ENCODE results near the gene TRIM8.

The TRIM8 gene

DNA sequence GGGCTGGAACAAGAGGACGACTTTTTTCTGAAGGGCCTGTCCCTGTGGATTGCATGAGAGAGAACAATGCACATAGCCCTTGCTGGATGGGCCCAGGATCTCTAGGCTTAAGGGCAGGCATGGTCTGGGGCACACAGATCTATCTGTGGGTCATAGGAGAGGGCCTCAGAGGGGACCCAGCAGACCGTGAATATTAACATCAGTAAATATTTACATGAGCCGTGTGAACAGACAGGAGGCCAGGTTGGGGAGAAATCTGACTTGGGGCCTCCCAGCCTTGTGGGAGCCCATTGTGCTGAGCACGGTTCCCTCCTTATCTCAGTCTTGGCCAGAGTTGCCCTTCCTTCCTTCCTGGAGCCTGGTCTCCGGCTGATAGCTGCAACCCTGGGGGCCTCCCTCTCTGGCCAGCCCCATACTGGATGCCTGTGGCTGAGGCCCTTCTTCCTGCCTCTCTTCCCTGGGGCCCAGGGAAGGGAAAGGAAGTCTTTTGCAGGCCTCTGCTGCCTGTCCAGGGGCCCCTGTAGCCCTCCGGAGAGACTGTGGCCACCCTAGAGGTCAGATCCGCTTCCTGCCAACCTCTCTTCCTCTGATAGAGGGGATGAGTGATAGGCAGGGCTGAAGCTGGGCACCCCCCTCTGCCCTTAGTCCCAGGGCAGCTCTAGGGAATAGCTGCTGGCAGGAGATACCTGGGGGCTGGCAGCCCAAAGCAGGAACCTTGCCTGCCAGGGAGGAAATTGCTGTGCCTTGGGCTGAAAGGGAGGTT is 44.5 kb upstream of the TRIM8 start:
- DNase-seq (ENCODE audit: low read depth in 1 of 2, low spot score in 1 of 2) = peak; percentile 49 to 61
- TF ChIP-seq GABPA (IDR thresholded peaks at IDR 0.05; ENCODE audit: low read depth) (no peak), SPI1 (IDR thresholded peaks at IDR 0.05; ENCODE audit: borderline replicate concordance, low read depth) (no peak), POLR2AphosphoS5 (IDR thresholded peaks at IDR 0.05; ENCODE audit: low read depth) (no peak)
- TF ChIP-seq, protein P1, sequence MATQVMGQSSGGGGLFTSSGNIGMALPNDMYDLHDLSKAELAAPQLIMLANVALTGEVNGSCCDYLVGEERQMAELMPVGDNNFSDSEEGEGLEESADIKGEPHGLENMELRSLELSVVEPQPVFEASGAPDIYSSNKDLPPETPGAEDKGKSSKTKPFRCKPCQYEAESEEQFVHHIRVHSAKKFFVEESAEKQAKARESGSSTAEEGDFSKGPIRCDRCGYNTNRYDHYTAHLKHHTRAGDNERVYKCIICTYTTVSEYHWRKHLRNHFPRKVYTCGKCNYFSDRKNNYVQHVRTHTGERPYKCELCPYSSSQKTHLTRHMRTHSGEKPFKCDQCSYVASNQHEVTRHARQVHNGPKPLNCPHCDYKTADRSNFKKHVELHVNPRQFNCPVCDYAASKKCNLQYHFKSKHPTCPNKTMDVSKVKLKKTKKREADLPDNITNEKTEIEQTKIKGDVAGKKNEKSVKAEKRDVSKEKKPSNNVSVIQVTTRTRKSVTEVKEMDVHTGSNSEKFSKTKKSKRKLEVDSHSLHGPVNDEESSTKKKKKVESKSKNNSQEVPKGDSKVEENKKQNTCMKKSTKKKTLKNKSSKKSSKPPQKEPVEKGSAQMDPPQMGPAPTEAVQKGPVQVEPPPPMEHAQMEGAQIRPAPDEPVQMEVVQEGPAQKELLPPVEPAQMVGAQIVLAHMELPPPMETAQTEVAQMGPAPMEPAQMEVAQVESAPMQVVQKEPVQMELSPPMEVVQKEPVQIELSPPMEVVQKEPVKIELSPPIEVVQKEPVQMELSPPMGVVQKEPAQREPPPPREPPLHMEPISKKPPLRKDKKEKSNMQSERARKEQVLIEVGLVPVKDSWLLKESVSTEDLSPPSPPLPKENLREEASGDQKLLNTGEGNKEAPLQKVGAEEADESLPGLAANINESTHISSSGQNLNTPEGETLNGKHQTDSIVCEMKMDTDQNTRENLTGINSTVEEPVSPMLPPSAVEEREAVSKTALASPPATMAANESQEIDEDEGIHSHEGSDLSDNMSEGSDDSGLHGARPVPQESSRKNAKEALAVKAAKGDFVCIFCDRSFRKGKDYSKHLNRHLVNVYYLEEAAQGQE (IDR thresholded peaks at IDR 0.05; ENCODE audit: insufficient replicate concordance, low read depth) = no peak
- TF ChIP-seq, protein P2, sequence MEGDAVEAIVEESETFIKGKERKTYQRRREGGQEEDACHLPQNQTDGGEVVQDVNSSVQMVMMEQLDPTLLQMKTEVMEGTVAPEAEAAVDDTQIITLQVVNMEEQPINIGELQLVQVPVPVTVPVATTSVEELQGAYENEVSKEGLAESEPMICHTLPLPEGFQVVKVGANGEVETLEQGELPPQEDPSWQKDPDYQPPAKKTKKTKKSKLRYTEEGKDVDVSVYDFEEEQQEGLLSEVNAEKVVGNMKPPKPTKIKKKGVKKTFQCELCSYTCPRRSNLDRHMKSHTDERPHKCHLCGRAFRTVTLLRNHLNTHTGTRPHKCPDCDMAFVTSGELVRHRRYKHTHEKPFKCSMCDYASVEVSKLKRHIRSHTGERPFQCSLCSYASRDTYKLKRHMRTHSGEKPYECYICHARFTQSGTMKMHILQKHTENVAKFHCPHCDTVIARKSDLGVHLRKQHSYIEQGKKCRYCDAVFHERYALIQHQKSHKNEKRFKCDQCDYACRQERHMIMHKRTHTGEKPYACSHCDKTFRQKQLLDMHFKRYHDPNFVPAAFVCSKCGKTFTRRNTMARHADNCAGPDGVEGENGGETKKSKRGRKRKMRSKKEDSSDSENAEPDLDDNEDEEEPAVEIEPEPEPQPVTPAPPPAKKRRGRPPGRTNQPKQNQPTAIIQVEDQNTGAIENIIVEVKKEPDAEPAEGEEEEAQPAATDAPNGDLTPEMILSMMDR (IDR thresholded peaks at IDR 0.05; ENCODE audit: insufficient read depth, low read length) = no peak
- Histone ChIP-seq H3K27ac (replicated peaks) (peak overlapping the region; percentile 63), H3K27me3 (ENCODE audit: insufficient read depth, poor library complexity, severe bottlenecking) (no peaks in the 10 kb centered on the region), H3K4me3 (replicated peaks; ENCODE audit: insufficient read depth, low read length) (no peak overlapping the region)

DNA sequence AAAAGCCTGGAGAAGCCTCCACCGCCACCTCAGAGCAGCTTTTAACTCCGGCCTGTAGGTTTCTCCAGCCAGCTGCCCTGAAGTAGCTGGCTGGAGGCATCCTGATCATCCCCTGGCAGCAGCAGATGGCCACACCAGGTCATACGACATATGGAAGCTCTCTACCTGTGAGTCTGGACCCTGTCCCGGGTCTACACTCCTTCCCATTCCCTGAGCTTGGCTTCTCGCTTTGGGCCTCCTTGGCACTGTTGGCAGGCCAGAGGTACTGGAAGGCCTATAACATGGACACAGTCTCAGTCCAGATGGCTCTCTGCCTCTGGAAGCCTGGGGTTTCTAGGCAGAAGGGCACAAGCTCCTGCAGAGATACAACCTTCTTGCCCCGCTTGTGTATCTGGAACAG is 43.5 kb upstream of the TRIM8 start:
- no peak for TF ChIP-seq POLR2AphosphoS5 (IDR thresholded peaks at IDR 0.05; ENCODE audit: low read depth)
- TF ChIP-seq, protein P2 (IDR thresholded peaks at IDR 0.05; ENCODE audit: insufficient read depth, low read length) = no peak
- TF ChIP-seq, protein P1 (IDR thresholded peaks at IDR 0.05; ENCODE audit: insufficient replicate concordance, low read depth) = no peak
- TF ChIP-seq SPI1 (IDR thresholded peaks at IDR 0.05; ENCODE audit: borderline replicate concordance, low read depth) = no peak
- TF ChIP-seq GABPA (IDR thresholded peaks at IDR 0.05; ENCODE audit: low read depth) = no peak
- H3K4me3 ChIP-seq (replicated peaks; ENCODE audit: insufficient read depth, low read length) = no peak overlapping the region
- no peak for DNase-seq (ENCODE audit: low read depth in 1 of 2, low spot score in 1 of 2)

DNA sequence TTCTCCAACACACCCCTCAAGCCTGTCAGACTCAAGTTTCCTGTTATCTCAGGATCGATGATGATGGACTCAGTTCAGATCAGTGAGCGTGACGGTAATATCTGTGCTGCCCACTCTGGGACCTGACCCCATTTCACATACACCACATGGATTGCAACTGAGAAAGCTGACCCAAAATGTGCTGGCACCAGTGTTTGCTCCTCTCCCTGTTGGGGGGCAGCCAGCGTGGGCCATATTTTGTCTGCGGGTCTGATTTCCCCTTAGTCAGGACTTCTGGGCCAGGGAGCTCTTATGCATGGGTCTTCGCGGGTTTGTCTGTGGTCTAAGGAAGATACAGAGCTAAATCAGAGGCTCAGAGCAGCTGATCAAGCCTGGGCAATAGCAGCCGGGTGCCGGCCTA is 42.6 kb upstream of the TRIM8 start:
- Histone ChIP-seq H3K27ac (replicated peaks) (no peak overlapping the region), H3K27me3 (ENCODE audit: insufficient read depth, poor library complexity, severe bottlenecking) (no peaks in the 10 kb centered on the region), H3K4me3 (replicated peaks; ENCODE audit: insufficient read depth, low read length) (no peak overlapping the region)
- DNase-seq (ENCODE audit: low read depth in 1 of 2, low spot score in 1 of 2) = no peak
- TF ChIP-seq SPI1 (IDR thresholded peaks at IDR 0.05; ENCODE audit: borderline replicate concordance, low read depth) (no peak), POLR2AphosphoS5 (IDR thresholded peaks at IDR 0.05; ENCODE audit: low read depth) (no peak), GABPA (IDR thresholded peaks at IDR 0.05; ENCODE audit: low read depth) (no peak)
- TF ChIP-seq, protein P1 (IDR thresholded peaks at IDR 0.05; ENCODE audit: insufficient replicate concordance, low read depth) = no peak
- TF ChIP-seq, protein P2 (IDR thresholded peaks at IDR 0.05; ENCODE audit: insufficient read depth, low read length) = no peak

More for the DNA sequence above, 43.5 kb upstream of the TRIM8 start:
- peak overlapping the region; percentile 63 for H3K27ac ChIP-seq (replicated peaks)
- no peaks in the 10 kb centered on the region for H3K27me3 ChIP-seq (ENCODE audit: insufficient read depth, poor library complexity, severe bottlenecking)

Data from HL-60 (cell line).